ENCODE results near the gene BCO2.

- no peak for TF ChIP-seq POLR2AphosphoS5 (IDR thresholded peaks at IDR 0.05; ENCODE audit: low read depth, low read length)
- no peak for TF ChIP-seq TAF1 (IDR thresholded peaks at IDR 0.05; ENCODE audit: borderline replicate concordance, insufficient read depth, low read length)
These were observed 20.6 kb downstream of the BCO2 start for GRCh38 chr11:112195951-112196351.

Measured in PFSK-1 (cell line).